Uterus (tissue), 4 donors: ENCODE results near the gene ARAP2. TPM values are rescaled to one million over a fixed set of nuclear protein-coding genes. Genes with fewer than 3 reads are reported as not detected.

Experiments
- DNase-seq, 2 donors: peaks; one replicate each; pipeline ENCODE4 v3.0.0-alpha.2; 2019 to 2020
- H3K27ac ChIP-seq, 2 donors: fragments of 200-600 bp; sonication (generic); 1 replicate in 1 of 2; 2 replicates in 1 of 2; pipeline ENCODE4 v1.5.1; 2016 to 2018
- H3K27me3 ChIP-seq, 2 donors: fragments of 200-600 bp; sonication (generic); one replicate each; pipeline ENCODE4 v1.5.1; 2018 to 2019; ENCODE audit warnings: control low read depth in 1 of 2
- H3K36me3 ChIP-seq, 2 donors: fragments of 200-600 bp; sonication (generic); one replicate each; pipeline ENCODE4 v1.5.1; 2019; ENCODE audit warnings: control low read depth in 1 of 2
- H3K4me1 ChIP-seq, 2 donors: fragments of 200-600 bp; sonication (generic); one replicate each; pipeline ENCODE4 v1.5.1; 2018 to 2019; ENCODE audit warnings: control low read depth in 1 of 2
- H3K4me3 ChIP-seq, 2 donors: fragments of 200-600 bp; sonication (generic); 1 replicate in 1 of 2; 2 replicates in 1 of 2; pipeline ENCODE4 v1.5.1; 2018 to 2019; ENCODE audit warnings: mild to moderate bottlenecking in 1 of 2
- H3K9me3 ChIP-seq, 2 donors: fragments of 200-600 bp; sonication (generic); one replicate each; pipeline ENCODE4 v1.5.1; 2019; ENCODE audit warnings: control low read depth in 1 of 2
- CTCF ChIP-seq, 4 experiments: fragments of 200-600 bp in 2 of 4; fragments of 450-650 bp in 2 of 4; sonication (generic) in 2 of 4; IDR thresholded peaks; one replicate each; pipeline ENCODE4 v1.5.1; 2016 to 2019; ENCODE audit warnings: antibody characterized with exemption in 4 of 4, mild to moderate bottlenecking in 2 of 4, moderate library complexity in 1 of 4
- POLR2A ChIP-seq, 2 donors: fragments of 450-650 bp; IDR thresholded peaks; one replicate each; pipeline ENCODE4 v1.6.1; 2016; ENCODE audit warnings: antibody characterized with exemption in 2 of 2, mild to moderate bottlenecking in 1 of 2, moderate library complexity in 1 of 2
- intact Hi-C: fragments of 100-400 bp; cut with DNase I; formaldehyde crosslinking; loops from one replicate; pipeline ENCODE4 v1.15.1; 2023; ENCODE audit warnings: low total_unique reads
- total RNA-seq, 4 donors: library from RNA; depleted of rRNA in 3 of 4; stranded (reverse); fragments of >200 nt in 3 of 4; gene quantifications; one replicate each; pipeline versions ENCODE4 v1.1.0 to v1.2.4, GENCODE V29; 2014 to 2023
- donor health status: DM: yes; HTN: yes; CAD: no.

ARAP2 gene
- total RNA-seq, 4 donors from 2014 or later = 10.5 to 134 (median 27.1) TPM

- H3K4me3 ChIP-seq = no peak overlapping the region
- no peak overlapping the region for H3K27ac ChIP-seq
- TF ChIP-seq CTCF (IDR thresholded peaks at IDR 0.05) = no peak
- no peak for TF ChIP-seq POLR2A (IDR thresholded peaks at IDR 0.05)
- DNase-seq = no peak
- H3K9me3 ChIP-seq = no peaks in the 10 kb centered on the region
- intact Hi-C loops = no loop called here
- no peaks in the 10 kb centered on the region for H3K27me3 ChIP-seq
- H3K36me3 ChIP-seq = no peaks in the 10 kb centered on the region
- no peaks in the 10 kb centered on the region for H3K4me1 ChIP-seq
These were observed 17.7 kb downstream of the ARAP2 start for GRCh38 chr4:36226430-36227227.

- H3K4me3 ChIP-seq = no peak overlapping the region
- H3K36me3 ChIP-seq = no peaks in the 10 kb centered on the region
- no peak for DNase-seq
- TF ChIP-seq POLR2A (IDR thresholded peaks at IDR 0.05) = no peak
- no peak for TF ChIP-seq CTCF (IDR thresholded peaks at IDR 0.05)
- H3K4me1 ChIP-seq = no peaks in the 10 kb centered on the region
- H3K27ac ChIP-seq = no peak overlapping the region
- no peaks in the 10 kb centered on the region for H3K9me3 ChIP-seq
- no peaks in the 10 kb centered on the region for H3K27me3 ChIP-seq
- intact Hi-C loops = no loop called here
These were observed 19.1 kb downstream of the ARAP2 start for GRCh38 chr4:36224972-36225903.

GRCh38 chr4:36222702-36223101 is 21.6 kb downstream of the ARAP2 start:
- no peaks in the 10 kb centered on the region for H3K36me3 ChIP-seq
- TF ChIP-seq POLR2A (IDR thresholded peaks at IDR 0.05) = no peak
- TF ChIP-seq CTCF (IDR thresholded peaks at IDR 0.05) = no peak
- intact Hi-C loops = no loop called here
- DNase-seq = no peak
- H3K4me3 ChIP-seq = no peak overlapping the region
- H3K27me3 ChIP-seq = no peaks in the 10 kb centered on the region
- no peaks in the 10 kb centered on the region for H3K9me3 ChIP-seq
- H3K27ac ChIP-seq = no peak overlapping the region
- no peaks in the 10 kb centered on the region for H3K4me1 ChIP-seq

- no peak overlapping the region for H3K4me3 ChIP-seq
- H3K27ac ChIP-seq = no peak overlapping the region
- TF ChIP-seq POLR2A (IDR thresholded peaks at IDR 0.05) = no peak
- TF ChIP-seq CTCF (IDR thresholded peaks at IDR 0.05) = no peak
- H3K27me3 ChIP-seq = no peaks in the 10 kb centered on the region
- H3K36me3 ChIP-seq = no peaks in the 10 kb centered on the region
- intact Hi-C loops = no loop called here
- DNase-seq = no peak
- H3K9me3 ChIP-seq = no peaks in the 10 kb centered on the region
- no peaks in the 10 kb centered on the region for H3K4me1 ChIP-seq
These were observed 23.5 kb downstream of the ARAP2 start for GRCh38 chr4:36220776-36221175.

GRCh38 chr4:36218121-36218520 is 26.2 kb downstream of the ARAP2 start:
- H3K9me3 ChIP-seq = no peaks in the 10 kb centered on the region
- TF ChIP-seq CTCF (IDR thresholded peaks at IDR 0.05) (no peak), POLR2A (IDR thresholded peaks at IDR 0.05) (no peak)
- intact Hi-C loops = no loop called here
- no peaks in the 10 kb centered on the region for H3K27me3 ChIP-seq
- no peaks in the 10 kb centered on the region for H3K36me3 ChIP-seq
- H3K27ac ChIP-seq = no peak overlapping the region
- no peak overlapping the region for H3K4me3 ChIP-seq
- H3K4me1 ChIP-seq = no peaks in the 10 kb centered on the region
- no peak for DNase-seq
